Astrocyte of the hippocampus (primary cell): ENCODE data around the gene OR4D5.

ENCODE experiments used
- DNase-seq: peaks from one replicate; pipeline ENCODE4 v3.0.0; 2011; ENCODE audit warnings: low read depth, low spot score

The OR4D5 gene

DNA sequence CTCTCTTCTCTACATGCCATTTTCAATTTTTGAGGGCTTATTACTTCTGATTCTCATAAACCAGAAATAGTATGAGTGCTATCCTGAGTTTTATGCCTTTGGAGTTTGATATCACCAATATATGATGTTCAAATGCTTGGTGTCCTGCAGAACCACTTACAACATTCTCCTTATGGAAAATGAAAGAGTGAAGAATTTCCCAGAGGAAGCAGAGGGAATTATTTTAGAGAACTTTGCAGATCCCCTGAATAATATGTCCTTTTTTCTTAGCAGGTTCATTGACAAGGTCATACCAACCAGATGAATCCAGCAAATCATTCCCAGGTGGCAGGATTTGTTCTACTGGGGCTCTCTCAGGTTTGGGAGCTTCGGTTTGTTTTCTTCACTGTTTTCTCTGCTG lies at the start of gene OR4D5:
TSS of gene OR4D5 (plus strand) at position 301 of the 400 bp plus-strand sequence. CDS start at position 301, 0 bp downstream.
- no peak for DNase-seq

DNA sequence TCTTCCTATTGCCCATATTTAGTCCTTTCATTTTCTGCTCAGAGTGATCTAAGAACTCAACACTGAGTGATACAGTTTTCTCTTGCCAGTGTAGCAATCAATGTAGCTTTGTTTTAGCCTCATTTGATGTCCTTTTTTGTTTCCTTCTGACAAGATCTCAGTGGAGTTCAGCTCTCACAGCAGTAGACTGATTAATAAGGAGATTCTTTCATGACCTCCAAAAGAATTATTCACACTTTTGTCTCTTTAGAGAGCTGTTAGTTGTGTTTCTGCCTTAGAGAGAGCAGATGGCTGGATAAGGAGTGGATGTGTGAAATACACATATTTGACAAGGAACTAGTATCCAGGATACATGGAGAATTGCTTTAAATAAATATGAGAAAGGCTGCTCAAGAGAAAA lies 47.4 kb upstream of the OR4D5 start:
- DNase-seq, result no peak

DNA sequence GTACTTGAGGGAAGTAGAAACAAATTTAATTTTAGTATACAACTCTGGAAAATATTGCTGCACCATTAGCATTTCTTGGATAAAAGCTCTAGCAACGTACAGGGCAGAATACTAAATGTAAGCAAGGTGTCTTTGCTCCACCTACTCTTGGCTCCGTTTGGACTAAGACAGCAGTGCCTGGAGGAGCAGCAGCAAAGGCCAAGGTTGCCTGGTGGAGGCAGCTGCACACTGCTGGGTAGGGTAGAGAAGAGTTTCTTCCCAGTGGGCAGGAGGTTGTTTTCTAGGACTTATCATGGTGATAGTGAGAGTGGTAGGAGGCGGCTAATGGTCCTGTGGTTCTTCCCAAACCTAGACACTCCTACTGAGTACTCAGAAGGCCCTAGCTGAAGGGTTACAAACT lies 39.6 kb upstream of the OR4D5 start:
- DNase-seq, result no peak

DNA sequence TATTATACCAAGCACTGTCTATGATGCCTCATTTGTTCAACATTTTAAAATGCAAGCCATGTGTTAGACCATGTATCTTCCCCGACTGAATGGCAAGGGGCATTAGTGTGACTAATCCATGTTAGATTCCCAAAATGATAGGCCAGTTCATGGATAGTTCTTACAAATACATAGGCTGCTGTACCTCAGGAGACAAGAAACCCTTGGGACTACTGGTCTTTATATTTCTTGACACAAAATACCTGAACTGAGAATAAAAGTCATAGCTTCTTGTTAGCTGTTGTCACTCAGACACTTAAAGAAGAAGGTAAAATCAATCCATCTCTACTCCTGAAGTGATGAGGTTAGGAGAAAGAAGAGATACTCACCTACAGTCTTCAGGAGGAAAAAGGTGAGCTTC lies 37.5 kb upstream of the OR4D5 start, which contains the start of gene OR8D4:
TSS of gene OR8D4 (plus strand) at position 301 of the 400 bp plus-strand sequence. CDS start 4,265 bp downstream, outside the sequence.
- no peak for DNase-seq

DNA sequence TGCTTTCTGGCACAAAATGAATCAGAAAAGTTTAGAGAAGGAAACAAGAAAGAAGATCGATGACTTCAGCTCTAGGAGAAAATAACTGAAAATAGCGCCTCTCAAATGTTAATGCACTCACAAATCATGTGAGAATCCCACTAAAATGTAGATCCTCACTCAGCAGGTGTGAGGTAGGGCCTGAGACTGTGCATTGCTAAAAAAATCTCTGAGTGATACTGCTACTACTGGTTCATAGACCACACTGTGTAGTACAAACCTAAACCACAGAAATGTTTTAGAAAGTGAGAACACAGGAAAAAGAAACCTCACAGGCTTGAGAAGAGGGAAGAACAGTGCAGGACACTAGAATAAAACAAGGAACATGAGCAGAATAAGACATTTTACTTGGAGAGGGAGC lies 35.5 kb upstream of the OR4D5 start:
- no peak for DNase-seq

DNA sequence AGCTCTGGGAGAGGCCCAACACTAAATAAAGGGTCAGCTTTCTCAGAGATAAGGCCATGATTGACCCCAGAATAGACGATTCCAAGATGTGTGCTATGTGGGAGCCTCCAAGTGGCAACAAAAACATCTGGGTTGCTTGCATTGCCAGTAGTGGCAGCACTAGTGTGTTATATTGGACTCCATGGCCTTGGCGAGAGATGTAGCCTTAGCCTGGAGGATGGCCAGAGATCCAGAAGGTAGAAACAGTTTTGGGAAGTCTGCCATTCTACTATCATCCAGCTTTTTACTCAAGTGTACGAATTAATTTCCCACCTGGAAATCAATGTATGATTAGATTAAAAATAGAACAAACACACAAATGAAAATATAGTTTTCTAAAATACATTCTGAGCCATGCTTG lies 34.5 kb upstream of the OR4D5 start:
- DNase-seq, result no peak

DNA sequence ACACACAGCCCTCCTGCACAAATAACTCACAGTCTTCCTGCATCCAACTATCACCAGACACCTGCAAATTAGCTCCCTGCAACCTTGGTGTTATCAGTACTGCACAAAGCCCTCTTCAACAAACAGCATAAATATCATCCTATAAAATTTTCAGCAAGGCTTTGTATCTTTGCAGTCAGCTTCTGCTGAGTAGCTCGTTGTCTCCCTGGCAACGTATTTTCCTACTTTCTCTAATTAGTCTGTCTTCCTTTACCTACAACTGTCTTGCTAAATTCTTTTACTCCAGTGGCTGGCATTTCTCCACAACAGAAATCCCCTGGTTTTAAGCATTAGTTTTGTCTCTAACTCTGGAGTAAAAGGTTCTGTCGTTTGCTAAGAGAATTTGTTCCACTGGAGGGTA lies 33.6 kb upstream of the OR4D5 start:
- DNase-seq, result no peak

DNA sequence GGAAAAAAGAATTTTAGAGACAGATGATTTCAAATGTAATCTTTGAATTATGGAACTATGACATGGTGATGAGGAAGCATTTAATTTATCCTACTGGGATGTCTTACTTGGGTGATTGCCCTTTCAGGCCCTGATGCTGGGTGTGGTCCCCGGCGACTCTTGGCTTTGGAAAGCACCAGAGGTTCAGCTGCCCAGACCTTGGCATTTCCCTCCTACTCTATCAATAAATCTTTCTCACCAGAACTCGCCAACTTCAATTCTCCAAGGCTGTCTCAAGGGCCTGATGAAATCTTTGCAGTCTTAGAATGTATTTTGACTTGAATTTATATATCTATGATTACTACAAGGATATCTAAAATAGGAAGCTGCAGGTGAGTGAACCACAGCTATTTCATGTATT lies 18.5 kb upstream of the OR4D5 start:
- DNase-seq, result no peak

DNA sequence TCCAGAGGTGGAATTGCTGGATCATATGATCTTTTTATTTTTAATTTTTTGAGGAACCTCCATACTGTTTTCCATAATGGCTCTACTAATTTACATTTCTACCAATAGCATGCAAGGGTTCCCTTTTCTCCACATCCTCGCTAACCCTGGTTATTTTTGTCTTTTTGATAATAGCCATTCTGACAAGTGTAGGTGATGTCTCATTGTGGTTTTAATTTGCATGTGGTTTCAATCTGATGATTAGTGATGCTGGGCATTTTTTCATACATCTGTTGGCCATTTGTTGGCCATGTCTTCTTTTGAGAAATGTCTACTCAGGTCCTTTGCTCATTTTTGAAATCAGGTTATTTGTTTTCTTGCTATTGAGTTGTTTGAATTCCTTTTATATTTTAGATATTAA lies 15.4 kb upstream of the OR4D5 start:
- no peak for DNase-seq

DNA sequence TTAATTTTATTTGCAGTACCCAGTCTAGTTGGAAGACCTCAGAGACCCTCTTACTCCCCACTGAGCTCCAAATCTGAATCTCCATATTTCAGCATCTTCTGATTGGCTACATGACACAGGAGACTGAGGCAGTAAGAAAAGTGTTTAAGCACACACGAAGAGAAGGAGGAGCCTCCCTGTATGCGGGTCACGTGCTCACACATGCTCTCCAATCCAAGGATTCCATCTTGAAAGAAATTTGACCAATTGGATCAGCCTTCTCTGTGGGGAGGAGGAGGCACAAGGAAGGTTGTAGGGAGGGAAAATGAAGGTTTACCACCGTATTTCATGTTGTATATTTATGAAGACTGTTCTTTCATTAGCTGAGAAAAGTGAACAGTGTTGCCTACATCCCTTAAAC lies 3.0 kb downstream of the OR4D5 start:
- no peak for DNase-seq

DNA sequence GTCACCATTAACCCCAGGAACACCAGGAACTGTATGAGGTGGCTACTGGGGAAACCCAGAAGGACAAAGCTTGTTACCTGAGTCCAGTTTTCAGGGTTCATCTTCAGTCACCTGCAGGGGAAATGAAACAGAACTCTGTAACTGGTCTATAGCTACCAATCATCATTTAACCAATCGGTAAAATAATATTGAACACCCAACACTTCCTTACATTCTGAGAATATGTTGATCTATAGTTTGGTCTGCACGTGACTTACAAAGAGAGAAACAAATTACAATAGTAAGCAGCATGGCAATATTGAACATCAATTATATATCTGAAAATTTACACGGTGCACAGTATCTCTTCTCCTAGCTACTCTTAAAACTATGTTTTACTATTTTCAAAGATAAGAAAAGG lies 4.3 kb downstream of the OR4D5 start, which contains the start of gene OR6T1:
TSS of gene OR6T1 (minus strand) at position 101 of the 400 bp plus-strand sequence. CDS start at position 101, 0 bp downstream.
- DNase-seq, result no peak

DNA sequence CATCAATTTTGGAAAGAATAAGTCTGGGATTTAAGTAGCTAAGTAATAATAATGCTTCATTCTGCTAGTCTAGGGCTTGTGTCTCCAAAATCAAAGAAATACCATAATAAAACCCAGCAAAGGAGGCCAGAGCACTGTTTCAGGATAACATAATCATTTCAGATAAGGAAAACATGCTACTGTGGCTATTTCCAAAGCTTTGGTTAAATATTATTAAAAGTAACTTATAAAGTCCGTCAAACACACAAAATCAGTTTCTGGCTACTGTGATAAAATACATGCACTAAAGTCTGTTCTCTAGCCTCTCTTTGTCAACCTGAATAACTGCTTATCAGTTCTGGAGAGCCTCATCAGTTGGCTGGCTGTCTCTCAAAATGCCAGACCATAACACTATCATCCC lies 5.7 kb downstream of the OR4D5 start:
- DNase-seq, result no peak

DNA sequence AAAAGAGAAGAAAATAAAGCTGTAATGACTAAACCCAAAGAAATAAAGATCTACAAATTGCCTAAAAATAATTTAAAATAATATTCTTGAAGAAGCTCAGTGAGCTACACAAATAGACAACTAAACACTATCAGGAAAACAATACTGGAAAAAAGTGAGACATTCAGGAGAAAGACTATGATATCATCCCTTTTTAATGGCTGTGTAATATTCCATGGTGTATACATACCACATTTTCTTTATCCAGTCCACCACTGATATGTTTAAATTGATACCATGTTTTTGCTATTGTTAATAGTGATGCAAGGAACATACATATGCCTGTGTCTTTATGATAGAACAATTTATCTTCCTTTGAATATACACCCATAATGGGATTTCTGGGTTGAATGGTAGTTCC lies 17.3 kb downstream of the OR4D5 start:
- DNase-seq, result no peak

DNA sequence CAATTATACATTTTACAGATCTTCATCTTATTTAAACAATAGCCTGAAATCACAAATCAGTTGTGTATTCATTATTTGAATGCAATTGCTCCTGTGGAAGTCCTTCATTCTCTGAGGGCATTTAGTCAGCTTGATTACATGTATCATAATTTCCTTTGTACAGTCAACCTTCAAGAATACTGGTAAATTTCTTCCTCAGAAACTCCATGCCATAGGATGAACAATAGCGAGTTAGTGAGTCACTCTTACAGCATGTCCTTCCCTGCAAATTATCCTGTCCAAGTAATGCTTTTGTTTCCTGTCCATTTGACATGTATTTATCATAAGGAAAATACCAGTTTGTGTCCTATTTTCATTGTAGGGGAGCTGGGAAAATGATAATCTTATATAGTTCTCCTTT lies 34.4 kb downstream of the OR4D5 start:
- DNase-seq, result peak; percentile 49

DNA sequence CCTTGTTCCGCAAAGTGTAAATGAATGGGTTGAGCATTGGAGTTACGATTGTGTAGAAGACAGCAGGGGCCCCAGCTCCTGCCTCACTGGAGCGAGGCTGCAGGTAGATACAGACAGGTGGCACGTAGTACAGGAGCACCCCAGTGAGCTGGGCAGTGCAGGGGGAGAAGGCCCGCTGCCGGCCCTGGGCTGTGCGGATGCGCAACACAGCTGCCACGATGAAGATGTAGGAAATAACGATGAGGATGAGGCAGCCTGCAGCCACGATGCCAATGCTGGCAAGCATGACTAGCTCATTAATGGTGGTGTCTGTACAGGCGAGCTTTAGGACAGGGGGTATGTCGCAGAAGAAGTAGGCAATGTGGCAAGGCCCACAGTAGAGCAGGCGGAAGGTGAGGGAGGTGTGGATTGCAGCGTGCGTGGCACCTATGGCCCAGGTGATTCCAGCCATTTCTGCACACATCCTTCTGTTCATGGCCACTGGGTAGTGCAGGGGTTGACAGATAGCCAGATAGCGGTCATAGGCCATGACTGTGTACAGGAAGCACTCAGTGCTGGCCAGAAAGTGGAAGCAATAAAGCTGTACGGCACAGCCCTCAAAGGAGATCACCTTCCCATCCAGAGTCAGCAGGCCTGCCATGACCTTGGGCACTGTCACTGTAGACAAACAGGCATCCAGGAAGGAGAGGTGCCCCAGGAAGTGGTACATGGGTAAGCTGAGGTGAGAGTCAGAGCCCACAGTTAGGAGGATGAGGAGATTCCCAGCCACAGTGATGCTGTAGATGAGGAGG lies 37.5 kb downstream of the OR4D5 start:
- no peak for DNase-seq

DNA sequence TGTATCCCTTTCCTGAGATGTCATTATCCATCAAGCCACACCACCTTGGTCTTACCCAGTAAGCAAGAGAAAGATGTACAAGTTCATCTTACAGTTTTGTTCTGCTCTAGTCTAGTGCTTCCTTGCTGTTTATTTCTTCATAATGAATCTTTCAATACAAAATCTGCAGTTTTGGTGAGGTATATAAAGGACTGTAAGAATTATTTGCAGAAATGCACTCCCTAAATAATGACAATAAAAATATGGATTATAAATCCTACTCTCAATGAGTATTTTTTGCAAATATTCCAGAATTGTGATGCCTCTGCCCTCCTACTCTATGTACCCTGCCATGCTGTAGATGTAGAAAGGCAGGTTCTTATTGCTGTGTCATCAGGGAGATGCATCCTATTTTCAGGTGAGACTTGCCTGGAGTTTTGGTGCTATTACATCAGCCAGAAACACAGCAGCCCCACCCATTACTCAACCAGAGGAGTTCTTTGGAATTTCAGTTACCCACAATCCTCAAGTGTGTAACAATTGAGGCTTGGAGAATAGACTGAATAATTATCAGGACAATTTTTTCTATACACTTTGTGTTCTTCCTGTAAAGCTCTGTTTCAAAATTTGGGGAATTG lies 38.4 kb downstream of the OR4D5 start, which contains the start of gene OR10S1:
TSS of gene OR10S1 (minus strand) at position 51 of the 617 bp plus-strand sequence. CDS start 117 bp downstream, outside the sequence.
- no peak for DNase-seq

DNA sequence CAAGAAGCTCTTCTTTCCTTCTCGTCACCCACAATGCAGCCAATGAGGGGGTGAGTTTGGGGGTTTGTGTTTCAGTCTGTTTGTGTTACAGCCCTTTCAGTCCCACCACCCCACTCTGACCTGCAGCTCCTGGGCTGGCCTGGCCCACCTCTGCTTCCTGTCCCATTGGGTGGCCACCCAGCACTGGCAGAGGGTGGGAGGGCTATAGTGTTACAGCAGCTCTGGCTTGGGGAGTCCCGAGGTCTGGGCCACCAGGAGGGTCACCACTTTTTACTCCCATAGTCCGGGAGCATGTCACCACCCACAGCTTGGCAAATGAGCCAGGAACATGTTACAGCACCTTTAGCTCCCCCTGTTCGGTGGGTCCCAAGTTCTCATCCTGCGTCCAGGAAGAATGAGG lies 39.9 kb downstream of the OR4D5 start:
- no peak for DNase-seq
